GM18909 (cell line): ENCODE measurements around the gene AMOTL1.

Experiments
- ATAC-seq: cut with Tn5 transposase; IDR thresholded peaks from one replicate; pipeline ENCODE4 v1.9.1; 2021; ENCODE audit warnings: mild to moderate bottlenecking; ENCODE audit not compliant: unreplicated experiment, poor library complexity

AMOTL1 gene

DNA sequence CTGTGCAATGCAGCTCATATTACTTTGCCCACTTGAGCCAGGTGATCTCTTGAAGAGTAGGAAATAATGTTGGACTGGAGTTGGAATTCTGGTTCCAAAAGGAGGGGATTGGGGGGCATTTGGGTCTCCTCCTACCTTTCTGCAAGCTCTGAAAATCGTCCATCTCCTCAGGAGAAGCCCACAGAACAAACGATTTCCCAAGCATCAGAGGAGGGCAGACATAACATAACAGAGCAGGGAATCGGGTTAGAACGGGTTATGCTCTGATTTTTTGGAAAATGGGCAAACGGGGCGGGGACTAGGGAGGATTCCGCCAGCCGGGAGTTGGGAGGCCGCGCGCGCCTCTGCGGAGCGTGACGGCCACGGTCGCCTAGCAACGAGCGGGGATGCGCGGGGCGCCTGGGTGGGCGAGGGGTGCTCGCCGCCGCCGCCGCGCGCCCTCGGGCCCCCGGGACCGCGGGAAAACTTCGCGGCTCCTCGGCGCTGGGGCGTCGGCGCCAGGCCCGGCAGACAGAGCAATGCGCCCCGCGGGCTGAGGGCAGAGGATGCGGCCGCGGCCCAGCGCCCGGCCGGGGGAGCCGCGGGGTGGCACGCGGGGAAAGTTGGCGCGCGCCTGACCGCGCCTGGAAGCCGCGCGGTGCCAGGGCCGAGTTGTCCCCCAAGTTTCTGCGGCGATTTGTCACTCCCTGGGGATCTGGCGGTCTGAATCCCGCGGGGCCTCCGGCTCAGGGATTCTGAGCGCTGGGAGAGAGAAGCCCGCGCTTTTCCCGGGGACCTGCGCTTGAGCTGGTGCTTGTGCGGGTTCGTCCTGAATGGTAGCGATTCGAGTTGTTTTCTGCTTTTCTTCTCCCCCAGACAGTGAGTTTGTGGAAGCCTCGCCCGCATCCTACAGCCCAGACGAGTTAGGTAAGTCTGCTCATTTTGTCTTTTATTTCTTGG, 27.8 kb upstream of the AMOTL1 start:
- ATAC-seq: no peak

GRCh38 chr11:94741022-94741679, 27.0 kb upstream of the AMOTL1 start:
- peak; percentile 59 for ATAC-seq

DNA sequence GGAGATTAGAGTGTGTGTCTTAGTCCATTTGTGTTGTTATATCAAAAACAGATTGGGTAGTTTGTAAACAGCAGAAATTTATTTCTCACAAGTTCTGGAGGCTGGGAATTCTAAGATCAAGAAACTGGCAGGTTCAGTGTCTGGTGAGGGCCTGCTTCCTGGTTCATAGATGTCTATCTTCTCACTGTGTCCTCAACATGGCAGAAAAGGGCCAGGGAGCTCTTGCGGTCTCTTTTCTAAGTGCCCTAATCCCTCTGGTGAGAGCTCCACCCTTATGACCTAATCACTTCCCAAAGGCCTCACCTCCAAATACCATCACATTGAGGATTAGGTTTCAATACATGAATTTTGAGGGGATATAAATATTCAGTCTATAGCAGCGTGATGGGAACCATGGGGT, 25.5 kb upstream of the AMOTL1 start:
- ATAC-seq: no peak

DNA sequence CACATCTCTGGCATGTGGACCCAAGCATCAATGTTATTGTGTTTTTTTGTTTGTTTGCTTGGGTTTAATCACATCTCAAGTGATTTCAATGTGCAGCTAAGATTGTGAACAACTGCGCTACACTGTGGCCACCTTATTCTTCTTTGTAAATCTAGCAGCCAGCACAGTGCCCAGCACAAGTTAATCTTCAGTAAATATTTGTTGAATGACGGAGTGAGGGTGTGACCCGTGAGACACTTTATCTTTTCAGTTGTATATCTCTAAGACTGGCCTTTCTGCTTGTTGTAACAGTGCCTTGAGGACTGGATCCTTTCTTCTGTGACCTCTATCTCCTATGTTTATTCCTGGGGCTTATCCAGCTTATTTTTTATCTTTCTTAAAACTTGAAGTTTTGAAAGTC, 21.4 kb upstream of the AMOTL1 start:
- ATAC-seq: no peak

DNA sequence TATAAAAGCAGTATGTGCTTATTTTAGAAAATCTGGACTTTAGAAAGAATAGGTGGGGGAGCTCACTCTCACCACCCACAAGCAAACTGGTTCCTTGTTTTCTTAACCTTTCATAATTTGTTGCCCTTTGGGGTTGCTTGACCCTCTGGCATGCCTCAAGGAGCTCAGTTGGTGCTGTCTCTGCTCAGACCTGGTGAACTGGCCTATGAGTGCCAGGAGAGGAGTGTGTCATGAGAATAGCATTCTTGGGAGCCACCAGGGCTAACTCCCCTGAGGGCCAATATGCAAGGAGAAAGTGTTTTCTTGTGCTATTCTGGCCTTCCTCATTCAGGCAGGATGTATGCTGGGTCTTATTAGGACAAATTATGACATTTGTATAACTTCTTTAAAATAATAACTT, 21.0 kb upstream of the AMOTL1 start:
- no peak for ATAC-seq

DNA sequence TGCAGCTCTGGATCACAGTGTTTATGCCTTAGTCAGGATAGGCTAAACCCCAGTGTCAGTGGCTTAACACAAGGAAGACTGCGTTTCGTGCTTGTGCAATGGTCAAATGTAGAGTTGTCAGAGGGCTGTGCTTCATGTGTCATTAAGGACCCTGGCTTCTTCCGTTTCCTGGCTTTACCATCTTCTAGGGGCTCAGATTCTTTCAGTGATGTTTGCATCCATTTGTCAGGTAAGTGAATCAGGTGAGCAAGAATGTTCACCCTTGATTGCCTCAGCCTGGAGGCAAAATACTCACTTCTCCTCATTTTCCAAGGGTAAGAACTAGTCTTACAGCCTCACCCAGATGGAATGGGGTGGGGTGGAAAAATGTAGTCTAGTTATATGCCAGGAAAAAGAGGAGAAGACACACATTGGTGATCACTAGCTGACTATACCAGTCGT, 20.5 kb upstream of the AMOTL1 start:
- ATAC-seq: no peak

DNA sequence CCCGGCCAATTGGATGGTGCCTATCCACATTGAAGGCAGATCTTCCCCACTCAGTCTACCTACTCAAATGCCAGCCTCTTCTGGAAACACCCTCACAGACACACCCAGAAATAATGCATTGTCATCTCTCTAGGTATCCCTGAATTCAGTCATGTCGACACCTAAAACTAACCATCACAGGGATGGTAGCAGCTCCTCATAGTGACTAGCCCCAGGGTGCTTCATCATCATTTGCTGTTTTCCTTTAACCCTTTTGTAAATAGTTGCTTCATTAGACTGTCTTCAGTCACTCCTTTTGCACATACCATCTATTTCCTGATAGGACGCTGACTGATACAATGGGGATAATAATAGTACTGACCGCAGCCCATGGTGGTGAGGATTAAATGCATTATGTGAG, 18.8 kb upstream of the AMOTL1 start:
- ATAC-seq: no peak

GRCh38 chr11:94750319-94751217, 17.6 kb upstream of the AMOTL1 start:
- ATAC-seq: no peak

DNA sequence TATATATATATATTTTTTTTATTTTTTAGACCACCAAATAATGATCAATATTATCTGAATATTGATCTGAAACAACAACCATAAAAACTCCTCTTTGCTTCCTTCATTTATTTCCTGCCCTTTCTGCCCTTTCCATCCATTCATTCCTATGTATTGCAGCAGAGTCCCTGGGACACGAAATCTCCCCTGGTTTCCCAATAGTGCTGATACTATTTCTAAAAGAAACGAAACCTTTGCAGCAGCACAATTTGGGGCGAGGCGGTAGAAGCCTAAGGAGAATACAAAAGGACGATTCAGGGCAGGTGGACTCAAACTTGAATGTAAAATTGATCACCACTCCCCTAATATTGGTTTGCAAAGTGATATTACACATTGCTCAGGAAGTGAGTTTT, 16.9 kb upstream of the AMOTL1 start:
- no peak for ATAC-seq

GRCh38 chr11:94751786-94752185, 16.4 kb upstream of the AMOTL1 start:
- ATAC-seq: no peak

GRCh38 chr11:94753630-94754029, 14.5 kb upstream of the AMOTL1 start:
- no peak for ATAC-seq

GRCh38 chr11:94754335-94754734, 13.8 kb upstream of the AMOTL1 start:
- ATAC-seq: no peak

- no peak for ATAC-seq
Observed at GRCh38 chr11:94754819-94755218, 13.3 kb upstream of the AMOTL1 start.

DNA sequence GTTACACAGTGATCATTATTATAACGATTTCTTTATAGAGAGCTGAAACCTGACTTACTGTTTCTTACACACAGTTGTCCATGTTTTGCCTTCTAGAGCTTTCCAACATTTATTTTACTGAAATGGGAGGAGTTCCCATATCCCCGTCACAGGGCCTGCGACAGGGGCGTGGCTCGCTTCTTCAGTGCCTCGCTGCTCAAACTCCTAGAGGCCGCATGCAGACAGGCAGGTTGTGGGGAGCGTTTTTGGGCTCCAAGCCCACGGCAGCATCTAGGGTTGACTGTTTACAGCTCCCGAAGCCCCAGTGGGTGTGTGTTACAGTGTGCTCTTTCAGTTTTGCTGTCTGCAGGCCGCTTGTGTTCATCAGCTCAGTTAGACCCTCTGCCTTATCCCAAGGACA, 12.7 kb upstream of the AMOTL1 start:
- no peak for ATAC-seq

DNA sequence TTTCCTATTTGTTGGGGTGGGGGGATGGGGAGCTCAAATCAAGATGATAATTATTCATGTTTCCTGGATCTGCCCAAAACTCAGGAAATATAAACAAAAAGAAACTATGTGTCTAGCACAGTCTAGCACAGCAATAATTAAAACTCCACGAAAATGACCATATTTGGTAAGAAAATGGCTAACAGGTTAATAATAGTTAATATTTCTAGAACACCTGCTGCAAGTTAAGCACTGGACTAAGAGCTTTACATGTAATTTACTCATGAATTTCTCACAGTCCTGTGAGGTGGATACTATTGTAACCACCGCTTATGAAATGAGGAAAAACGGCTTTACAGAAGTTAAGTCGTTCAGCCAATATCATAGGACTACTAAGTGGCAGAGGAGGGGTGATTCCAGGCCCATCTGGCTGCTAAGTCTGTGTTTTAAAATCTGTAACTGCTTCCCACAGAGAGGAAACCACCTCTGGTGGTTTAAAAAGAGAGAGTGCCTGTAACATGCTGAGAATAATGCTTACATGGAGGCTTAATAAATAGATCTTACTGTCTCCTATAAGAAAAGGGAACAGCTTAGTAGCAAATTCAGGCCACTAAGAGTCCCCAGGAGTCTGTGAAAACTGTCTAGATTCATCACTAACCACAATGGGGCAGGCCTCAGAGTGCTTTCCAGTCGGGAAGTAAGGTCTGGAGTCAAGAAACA, 11.0 kb upstream of the AMOTL1 start:
- ATAC-seq: peak; percentile 76

DNA sequence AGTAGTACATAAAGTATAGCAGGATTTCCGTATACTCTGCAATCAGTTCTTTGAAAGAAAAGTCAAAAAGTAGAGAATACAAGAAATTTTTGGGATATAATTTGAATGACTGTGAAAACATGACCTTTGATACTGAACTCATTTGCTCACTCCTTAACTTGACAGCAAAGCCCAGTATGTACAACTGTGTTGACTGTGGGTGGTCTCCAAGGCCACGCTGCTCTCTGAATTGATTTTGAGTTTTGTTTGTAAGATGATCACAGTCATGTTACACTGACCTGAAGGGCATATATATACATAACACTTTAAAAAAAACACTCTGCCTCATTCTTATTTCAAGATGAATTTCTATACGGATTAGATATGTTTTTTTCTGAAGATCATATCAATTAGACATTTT, 9.5 kb upstream of the AMOTL1 start:
- ATAC-seq: no peak

GRCh38 chr11:94759522-94759921, 8.6 kb upstream of the AMOTL1 start:
- ATAC-seq: no peak

- no peak for ATAC-seq
Observed at GRCh38 chr11:94760296-94760695, 7.9 kb upstream of the AMOTL1 start.

DNA sequence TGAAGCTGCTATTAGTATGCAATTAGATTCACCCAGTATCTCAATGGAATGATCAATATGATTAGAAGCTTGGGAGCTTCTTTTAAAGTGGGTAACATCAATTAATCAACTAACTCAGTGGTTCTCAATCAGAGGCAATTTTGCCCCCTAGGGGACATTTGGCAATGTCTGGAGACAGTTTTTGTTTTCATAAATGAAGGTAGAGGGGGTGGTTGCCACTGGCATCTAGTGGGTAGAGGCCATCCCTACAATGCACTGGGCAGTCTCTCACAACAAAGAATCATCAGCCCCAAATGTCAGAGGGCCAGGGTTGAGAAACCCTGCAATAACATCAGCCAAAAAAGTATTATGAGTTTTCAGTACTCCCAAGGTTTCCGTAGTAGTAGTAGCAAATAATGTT, 5.9 kb upstream of the AMOTL1 start:
- no peak for ATAC-seq

DNA sequence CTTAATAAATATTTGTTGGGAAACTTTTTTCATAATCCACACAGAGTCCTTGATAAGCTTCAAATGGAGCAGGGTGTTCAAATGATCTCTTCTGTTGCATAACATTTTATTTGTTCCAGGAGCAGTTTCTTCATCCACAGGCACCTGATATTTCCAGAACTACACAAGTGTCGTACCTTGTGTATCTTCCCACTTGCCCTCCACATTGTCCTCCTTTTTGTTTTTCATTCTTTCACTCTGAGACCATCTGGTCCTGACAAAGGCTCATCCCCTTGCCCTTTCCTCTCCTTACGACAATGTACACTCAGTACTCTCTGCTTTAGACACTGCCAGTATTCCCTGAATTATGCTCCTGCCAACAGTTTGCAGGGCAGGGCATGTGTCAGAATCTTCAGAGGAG, 5.2 kb upstream of the AMOTL1 start:
- ATAC-seq: no peak
